LHCN-M2 (cell line): ENCODE measurements around the gene MR1. TPM values are rescaled to one million over a fixed set of nuclear protein-coding genes. Genes with fewer than 3 reads are reported as not detected.

ENCODE experiments used
- DNase-seq: peaks from one replicate; pipeline ENCODE4 v3.0.0-alpha.2; 2012; ENCODE audit warnings: low read depth
- total RNA-seq: library from RNA; depleted of rRNA; stranded (reverse); fragments of >200 nt; gene quantifications from 2 replicates; pipeline ENCODE4 v1.2.3, GENCODE V29; 2014

The MR1 gene
- total RNA-seq, 1 experiment from 2014 or later: 16.5 TPM

DNA sequence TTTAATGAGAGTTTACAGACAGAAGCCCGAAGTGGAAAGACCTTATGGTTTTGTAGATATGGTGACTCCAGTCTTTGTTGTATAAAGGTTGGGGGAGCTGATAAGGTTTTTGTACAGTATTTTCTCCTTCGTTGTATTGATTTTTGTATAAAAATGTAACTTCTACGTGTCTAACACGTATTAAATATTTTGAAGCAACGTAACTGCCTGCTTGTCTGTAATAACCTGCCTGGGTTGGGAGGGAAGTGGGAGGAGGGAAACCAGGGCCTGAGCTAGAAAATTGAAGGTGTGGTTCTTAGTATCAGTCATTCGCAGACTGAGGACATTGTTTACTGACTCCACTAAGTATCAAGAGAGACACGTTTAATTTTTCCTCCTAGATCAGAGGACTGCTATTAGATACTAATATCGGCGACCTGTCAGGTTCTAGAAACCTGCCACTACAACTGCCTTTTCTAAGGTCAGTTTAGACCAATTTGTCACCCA, 56.9 kb downstream of the MR1 start:
- no peak for DNase-seq

DNA sequence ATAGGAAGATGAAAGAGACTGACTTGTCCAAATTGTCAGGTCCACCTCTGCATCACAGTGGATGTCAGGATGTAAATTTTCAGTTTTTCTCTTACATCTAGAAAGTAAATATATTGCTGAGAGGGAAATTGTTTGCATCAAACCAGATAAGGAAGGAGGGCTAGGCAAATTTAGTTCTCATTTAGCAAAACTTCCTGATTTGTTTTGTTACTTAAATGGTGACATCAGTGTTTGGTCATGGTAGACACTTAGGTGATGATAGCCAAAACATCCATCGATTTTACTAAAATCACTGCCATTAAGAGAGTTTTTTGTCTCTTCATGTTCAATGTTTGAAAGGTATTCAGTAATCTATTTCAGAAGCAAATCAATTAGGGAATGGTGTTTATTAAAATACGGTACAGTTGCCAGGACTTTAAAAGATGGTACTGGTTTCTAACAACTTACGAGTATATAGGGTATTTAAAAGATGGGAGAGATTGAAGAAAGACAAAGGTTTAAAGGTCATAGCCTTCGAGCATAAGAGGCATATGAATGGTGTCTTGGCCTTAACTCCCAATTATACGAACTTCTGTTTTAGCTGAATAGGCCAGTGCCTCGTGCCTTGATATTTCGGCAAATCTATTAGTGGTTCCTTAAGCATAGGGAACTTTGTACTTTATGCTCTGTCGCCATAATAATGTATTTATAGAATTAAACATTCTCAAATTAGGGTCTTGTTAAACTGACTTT, 57.7 kb downstream of the MR1 start:
- DNase-seq: no peak

DNA sequence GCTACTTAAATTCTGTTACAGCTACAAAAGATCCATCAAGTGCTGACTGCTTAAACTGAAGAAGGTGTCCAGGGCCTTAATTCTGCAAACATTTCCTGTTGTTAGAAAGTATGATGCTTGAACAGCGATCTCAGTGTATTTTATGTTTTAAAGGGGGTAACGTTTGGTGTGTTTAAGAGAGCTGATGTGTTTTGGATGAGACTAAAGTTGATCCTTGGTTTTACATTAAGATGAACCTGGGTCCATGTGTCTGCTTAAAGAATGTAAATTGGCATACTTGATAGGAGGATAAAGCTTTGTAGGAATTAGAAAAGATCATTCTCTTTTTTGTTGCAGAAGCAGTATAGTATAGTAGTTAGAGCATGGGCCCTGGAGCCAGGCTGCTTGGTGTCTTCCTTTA, 58.3 kb downstream of the MR1 start:
- DNase-seq: no peak

DNA sequence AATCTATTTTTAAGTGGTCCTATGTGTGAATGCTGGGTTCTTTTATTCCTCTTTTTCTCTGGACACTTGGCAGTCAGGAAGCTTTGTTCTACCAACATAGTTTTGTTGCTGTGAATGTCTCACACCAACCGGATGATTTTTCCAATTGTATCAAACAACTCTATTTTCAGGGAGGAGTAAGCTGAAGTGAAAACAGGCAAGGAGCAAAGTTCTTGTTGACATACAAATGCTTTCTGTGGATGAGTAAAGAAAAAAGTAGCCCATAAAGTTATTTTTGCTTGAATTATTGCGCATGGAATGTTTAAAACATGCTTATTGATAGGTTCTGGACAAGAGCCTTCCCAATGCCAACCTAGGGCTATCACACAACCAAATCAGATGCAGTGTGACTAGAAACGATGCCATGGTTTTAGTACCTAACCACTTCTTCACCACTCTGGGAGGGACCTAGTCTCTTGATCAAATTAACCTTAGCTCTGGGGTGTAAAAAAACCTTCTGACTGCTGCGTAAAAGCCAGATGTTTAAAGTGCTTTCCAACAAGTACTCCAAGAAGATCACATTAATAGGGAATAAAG, 59.2 kb downstream of the MR1 start:
- DNase-seq: no peak

DNA sequence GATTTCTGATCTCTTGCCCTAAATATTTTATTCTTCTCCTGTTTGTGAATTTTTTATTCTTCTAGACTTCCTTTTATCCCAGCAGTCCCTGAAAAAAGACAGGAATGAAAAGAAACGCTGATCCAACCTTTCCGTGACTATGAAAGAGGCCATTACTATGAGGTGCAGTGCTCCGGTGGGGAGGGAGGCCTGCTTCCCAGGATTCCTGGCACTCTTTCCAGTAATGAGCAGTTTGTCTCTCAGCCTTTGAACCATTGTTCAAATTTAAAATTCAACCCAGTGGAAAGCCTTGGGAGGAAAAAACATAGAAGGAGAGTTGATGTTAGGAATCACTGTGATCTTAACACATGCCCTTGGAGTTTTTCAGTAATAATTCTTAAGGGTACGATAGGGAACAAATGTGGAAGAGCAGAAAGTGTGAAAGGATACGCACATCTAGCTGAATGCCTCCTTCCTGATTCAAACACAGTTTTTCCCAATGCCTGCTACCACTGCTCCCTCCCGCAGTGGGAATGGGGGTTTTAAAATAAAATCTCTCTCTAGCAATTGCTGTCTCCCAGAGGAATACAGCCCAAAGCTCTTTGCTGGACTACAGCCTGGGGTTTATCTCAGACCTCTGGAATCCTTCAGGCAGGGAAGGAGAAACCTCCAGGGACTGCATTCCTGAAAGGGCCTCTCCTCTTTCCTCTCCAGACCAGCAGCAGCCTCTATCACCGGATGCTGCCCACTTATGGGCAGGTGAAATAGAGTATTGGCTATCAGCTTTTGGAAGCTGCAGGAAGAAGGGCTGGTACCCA, 60.8 kb downstream of the MR1 start:
- DNase-seq: peak; percentile 97

DNA sequence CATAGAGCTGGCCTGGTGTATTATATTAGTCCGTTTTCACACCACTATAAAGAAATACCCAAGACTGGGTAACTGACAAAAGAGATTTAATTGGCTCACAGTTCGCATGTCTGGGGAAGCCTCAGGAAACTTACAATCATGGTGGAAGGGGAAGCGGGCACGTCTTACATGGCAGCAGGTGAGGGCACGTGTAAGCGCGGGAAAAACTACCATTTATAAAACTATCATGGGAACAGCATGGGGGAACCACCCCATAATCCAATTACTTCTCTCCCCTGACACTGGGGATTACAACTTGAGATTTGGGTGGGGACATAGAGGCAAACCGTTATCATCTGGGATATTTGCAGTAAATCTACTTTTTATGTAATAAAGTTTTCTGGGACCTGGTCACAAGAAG, 61.5 kb downstream of the MR1 start:
- DNase-seq: no peak

DNA sequence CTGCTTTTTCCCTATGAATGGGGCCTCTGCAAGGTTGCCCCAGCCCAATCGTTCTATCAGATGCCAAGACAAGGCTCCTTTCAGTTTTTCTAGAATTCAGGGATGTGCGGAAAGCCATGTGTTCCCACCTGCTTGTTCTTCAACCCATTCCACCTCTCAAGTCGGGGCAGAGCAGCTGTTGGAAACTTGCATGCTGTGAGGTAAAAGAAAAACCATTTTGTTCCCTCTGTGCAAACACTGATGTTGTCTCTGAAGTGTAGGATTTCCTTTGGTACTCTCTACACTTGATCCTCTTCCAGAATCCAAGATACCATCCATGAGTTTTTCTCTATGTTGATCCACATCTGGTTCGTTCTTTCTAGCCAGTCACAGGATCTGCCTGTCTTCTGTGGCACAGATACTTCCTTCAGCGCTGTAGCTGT, 62.0 kb downstream of the MR1 start:
- DNase-seq: peak; percentile 79

DNA sequence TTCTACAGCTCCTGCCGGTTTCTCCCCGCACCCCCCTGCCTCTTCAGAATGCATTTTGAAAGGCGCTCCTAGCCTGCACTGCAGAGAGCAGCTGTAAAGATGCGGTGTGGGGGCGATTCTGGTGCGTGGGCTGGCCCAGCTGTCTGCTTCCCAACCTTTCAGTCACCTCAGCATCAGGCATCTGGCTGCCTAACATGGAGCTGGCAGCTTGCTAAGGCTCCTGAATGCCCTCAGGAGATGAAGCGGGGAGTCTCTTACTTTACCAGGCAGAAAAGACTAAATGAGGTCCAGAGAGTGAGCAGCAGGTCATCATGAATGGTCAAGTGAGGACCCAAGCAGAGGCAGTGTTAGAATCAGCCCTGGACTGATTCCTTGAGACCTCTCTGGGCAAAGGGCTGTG, 63.5 kb downstream of the MR1 start:
- peak; percentile 88 for DNase-seq

DNA sequence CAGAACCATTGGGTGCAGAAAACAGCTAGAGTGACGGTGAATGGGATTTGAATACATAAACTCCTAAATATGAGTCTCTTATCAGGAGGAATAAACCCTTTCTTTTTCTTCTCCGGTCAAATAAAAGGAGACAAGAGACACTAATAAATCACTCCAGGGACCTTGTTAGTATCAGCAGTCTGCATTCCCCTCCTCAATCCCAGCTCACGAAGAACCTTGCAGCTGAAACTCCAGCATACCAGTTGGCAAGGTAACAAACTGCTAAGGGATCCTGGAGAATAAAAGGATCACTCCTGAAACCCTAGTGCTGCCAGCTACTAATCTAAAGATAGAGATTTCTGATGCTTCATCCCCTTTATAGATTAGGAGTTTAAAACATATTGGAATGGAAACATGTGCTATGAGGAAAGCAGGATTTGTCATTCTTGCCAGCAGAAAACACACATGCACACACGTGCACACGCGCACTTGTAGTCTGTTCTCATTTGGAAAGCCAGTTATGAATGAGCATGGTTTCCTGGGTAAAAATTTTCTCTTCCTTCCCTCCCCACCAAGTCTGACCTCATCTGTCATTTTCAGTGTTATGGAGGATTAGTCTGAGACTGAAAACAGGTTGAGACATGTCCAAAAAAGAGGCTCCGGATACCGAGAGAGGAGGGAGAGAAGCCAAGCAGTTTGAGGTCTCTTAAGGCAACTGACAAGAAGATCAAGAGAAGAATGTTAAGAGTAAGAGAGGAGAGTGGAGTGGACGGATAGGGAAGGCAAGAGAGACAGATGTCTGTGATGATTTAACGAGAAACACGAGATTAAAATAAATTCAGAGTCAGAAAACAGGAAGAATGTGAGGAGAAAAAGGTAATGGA, 65.6 kb downstream of the MR1 start:
- peak; percentile 87 for DNase-seq

DNA sequence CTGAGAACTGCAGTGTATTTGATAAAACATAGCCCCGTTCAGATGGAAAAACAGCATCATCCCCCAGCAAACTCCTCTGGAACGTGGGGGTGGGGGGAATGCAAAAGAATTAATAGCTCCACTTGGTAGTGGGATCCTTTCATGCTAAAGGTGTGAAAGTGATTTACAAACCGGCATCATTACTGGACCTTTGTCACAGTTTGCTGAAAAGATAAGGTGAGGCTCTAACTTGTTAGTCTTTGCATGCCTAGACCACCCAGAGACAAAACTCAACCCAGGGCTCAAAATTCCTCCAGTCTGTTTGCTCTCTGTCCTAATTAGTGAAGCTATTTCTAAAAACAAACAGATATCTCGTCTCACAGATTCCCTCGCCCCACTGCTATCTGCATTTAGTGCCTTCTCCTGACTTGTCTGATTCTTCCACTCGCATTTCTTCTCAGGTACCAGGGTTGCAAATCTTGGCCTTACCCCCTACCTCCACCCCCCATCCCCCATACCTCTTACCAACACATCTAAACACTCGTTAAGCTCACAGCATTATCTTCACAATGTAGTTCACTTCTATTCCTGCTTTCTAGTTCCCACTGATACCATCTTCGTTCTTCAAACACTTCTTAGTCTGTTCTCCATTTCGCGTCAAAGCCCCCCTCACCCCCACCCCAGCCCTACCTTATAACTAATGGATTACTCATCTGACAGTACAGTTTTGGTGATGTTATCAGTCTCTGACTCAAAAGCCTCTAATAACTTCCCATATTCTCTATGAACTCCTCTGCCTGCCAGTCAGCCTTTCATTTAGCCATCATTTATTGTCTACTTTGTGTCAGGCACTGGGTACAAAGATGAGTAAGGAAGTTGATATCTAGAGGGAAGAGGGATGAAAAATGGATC, 66.5 kb downstream of the MR1 start:
- no peak for DNase-seq

DNA sequence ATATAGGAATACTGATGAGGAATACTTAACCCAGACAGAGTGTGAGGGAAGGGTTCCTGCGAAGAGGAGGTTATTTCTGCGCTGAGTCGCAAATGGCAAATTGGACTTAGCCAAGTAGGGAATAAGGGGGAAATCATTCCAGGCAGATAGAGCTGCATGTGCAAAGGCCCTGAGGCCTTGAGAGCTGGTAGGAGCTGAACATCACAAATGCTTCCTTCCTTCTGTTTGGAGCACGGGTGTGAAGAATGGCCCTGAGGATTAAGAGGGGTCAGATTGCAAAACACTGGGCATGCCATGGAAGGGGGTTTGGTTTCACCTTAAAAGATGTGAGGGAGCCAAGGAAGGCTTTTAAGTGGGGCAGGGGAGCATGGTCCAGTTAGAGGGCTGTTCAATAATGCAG, 67.2 kb downstream of the MR1 start:
- DNase-seq: no peak

DNA sequence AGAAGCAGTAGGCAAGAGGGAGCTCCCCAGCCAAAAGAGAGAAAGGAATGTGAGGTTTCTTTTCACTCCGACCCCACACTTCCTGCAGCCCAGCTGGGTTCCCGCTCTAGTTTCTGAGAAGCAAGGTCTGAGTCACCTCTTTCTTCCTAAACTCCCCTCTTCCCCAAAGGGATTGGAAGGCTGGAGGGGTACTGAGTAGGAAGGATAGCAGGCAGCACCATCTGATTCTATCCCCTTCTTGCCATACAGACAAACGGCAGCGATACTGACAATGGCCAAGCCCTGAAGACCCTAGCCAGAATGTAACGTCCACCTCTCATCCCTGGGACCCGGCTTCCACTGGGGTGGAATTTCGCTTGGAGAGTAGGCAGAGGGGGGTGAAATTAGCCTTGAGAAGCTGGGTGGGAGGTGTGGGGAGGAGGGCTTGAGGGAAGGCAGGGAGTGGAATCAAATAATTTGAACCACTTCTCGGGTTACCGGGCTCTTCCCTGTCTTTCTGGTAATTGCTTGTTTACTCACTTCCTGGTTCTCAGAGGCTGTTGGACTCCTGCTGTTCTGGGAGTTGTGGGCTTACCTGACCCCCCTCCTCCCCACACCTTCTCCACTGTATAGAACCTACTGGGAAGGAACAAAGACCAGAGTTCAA, 67.9 kb downstream of the MR1 start:
- peak; percentile 90 for DNase-seq

DNA sequence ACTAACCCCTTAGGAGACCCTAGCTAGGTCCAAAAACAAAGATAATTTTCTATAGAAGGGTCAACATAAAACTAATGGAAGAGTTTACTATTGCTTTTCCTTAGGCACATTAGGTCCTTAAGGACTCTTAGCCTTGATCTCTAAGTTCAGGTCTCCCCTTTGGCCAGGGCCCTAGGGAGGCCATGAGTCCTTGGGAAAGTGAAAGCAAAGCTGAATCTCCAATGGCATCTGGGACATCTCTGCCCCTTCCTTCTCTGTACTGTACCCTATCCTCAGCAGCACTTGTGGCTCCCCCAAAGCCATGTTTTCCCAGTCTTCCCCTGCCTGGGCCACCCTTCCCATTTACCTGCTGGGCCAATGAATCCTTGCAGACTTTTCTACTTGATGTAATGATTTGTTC, 69.1 kb downstream of the MR1 start:
- DNase-seq: no peak

DNA sequence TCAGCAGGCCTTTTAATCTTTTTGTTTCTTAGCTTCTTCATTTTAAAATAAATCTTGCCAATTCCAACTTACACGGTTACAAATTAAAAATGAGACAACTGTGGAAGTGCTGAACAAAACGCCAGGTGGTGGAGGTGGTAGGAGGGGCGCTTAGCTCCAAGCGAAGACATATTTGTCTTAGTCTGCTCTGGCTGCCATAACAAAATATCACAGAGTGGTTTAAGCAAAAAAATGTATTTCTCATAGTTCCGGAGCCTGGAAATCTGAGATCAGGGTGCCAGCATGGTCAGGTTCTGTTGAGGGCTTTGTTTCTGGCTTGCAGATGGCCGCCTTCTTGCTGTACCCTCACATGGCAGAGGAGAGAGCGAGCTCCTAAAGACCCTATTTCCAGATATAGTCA, 69.6 kb downstream of the MR1 start:
- DNase-seq: peak; percentile 78

DNA sequence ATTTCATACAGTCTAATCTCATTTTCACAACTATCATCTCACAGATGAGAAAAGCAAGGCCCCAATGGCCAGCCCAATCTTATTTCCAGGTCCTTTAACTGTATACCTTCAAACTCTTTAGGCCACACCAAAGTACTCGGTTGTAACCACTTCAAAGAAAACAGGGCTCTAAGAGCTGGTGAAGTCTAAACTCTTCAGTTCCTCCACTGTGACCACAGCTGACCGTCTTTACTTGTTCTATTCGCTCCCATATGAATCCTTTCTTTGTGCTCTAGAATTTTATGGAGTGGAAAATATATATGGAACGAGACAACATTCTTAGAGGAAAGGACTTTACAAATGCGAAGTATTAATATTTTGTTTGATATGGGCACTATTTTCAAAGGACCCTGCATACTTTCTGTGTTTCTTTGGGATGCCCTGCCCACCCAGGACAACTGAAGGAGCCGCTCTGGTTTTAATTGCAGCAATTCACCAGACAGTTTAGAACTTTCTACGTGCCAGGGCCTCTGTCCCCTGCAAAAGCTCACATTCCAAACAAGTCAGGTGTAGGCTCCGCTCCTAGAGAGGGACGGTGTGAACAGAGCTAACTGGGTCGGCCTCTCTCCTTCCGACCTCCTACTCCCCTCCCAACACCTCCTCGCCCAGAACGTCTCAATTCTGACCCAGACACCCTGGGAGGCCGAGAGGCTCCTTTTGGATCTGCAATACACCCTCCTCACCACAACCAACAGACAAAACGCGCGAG, 70.4 kb downstream of the MR1 start:
- DNase-seq: peak; percentile 67

DNA sequence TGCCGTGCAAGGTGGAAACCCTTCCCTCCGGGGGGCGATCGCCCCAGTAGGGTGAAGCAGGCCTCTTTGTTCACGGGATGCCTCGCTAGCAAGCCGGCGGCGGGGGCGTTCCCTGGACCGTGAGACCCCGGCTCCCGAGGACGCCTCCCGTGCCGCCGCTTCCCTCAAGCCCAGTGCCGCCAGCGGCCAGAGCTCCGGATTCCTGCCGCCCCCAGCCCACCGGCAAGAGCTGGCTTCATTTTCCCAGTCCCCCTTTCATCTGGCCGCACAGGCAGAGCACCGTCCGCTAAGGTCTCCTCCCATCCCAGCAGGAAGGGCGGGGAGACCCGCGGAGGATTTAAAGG, 71.0 kb downstream of the MR1 start:
- no peak for DNase-seq

DNA sequence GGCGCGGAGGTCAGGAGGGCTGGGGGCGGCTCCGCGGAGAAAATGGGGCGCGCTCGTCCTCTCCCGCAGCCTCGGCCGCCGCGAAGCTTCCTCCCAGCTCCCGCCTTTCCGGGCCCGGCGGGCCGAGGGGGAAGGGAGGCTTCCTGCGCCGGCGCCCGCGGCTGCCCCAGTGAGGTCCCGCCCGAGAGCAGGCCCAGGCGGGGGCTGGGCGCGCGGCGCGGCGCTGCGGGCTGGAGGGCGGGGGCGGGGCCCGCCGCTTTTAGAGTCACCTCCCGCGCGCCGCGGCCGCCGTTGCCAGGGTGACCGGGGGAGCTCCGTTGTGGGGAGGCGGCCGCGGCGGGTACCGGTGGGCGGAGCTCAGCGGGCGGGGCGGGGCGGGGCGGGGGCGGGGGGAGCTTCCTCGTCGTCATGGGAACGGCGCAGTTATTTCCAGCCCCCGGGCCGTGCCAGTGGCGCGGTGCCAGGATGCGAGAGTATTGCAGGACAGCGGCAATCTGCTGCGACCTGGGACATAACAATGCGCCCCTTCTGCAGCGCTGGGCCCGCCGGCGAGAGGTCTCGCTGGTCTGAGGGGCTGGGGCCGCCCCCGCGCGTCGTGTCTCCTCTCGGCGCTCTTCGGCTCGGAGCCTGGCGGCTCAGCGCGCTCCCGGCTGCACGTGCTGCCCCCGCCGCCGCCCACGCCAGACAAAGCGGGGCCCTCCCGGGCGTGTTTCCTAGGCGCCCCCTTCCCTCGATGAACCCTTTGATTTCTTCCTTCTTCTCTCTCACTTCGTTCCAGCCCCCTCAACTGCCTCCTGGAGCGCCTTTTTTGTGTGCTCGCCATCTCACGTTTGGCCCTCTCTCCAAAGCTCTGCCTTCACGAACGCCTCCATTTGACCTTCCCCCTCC, 71.6 kb downstream of the MR1 start:
- DNase-seq: peak; percentile 88

DNA sequence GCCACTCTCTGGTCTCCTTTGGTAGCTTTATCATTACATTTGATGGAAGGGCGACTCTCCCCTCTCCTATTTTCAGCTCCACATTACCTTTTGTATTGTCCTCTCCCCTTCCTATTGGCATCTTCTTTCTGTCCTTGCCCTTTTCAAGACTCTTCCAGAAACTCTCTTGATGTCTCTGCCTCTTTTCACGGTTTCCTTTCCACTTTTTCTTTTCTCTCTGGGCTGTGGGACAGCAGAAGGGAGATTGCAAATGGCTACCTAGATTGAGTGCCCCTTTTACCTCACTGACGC, 72.2 kb downstream of the MR1 start:
- DNase-seq: no peak

DNA sequence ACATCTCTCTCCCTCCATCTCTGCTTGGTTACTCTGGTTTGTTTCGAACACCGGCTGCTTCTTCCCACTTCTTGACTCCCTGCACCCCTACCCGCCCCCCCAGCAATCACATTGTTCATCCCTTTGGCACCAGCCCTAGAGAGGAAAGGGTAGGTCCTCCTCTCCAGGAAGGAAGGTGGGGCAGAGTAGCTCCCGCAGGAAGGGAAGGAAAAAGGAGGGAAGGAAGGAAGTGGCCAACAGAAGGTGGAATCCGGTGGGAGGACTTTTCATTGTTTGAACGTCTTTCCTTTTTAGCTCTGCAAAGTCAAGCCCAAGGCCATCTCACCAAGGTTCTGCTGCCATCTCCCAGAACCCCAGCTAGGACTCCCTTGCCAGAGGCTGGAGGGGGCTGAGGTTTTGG, 72.7 kb downstream of the MR1 start:
- no peak for DNase-seq
